ENCODE data around the gene PPP1R7.

The PPP1R7 gene

DNA sequence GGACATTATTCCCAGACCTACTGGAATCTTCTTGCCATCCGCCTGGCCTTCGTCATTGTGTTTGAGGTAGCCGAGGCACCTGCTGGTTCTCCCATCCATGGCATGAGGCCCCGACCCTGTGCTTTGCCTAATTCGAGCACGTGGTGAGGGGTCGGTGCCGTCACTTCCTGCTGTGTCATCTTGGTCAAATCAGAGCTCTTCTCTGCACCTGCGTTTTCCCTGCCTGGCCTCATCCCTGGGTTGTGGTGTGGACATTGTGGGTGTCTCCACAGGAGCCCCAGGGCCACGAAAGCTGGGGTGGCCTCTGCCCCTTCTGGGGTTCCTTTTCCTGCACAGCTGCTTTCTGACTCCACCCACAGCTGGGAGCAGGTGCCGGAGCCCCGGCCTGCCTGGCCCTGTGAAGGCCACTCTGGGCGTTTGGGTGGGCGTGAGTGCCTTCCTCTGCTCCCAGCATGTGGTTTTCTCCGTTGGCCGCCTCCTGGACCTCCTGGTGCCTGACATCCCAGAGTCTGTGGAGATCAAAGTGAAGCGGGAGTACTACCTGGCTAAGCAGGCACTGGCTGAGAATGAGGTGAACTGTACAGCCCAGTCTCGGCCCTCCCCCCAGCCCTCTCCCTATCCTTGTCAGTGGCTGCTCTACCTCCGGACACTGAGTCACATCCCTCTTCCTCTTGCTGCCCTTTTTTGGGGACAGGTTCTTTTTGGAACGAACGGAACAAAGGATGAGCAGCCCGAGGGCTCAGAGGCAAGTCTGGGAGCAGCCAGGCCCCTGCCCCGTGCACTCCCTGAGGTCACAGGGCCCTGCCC lies 73.1 kb downstream of the PPP1R7 start:
- H3K27me3 ChIP-seq (ENCODE audit: insufficient read depth, low read length, poor library complexity, severe bottlenecking) = no peaks in the 10 kb centered on the region
- no peaks in the 10 kb centered on the region for H4K20me1 ChIP-seq (ENCODE audit: insufficient read depth, low read length, poor library complexity, severe bottlenecking)
- no peak overlapping the region for H3K4me3 ChIP-seq (ENCODE audit: low read length, poor library complexity, severe bottlenecking)
- no peak overlapping the region for H2AFZ ChIP-seq (ENCODE audit: low read length)
- no peaks in the 10 kb centered on the region for H3K4me1 ChIP-seq (ENCODE audit: insufficient read depth, low read length, poor library complexity, severe bottlenecking)
- H3K4me2 ChIP-seq (ENCODE audit: low read depth, low read length, poor library complexity, severe bottlenecking) = no peak overlapping the region
- H3K9ac ChIP-seq (ENCODE audit: low read depth, low read length, poor library complexity, severe bottlenecking) = no peak overlapping the region
- no peaks in the 10 kb centered on the region for H3K9me3 ChIP-seq (ENCODE audit: insufficient read depth, low read depth, low read length)
- no peaks in the 10 kb centered on the region for H3F3A ChIP-seq (ENCODE audit: low read depth)
- H3K9me2 ChIP-seq (replicated peaks; ENCODE audit: low read depth, low read length) = no peaks in the 10 kb centered on the region
- TF ChIP-seq EZH2phosphoT487 (IDR thresholded peaks at IDR 0.05; ENCODE audit: borderline replicate concordance) (no peak), CTCF (conservative IDR thresholded peaks at IDR 0.05; ENCODE audit: low read length) (no peak)
- peaks cover 9% of the 10 kb centered on the region; the same call in 1 of the 2 replicates for H3K36me3 ChIP-seq (ENCODE audit: insufficient read depth, low read length)
- no peaks in the 10 kb centered on the region for H3K79me2 ChIP-seq (ENCODE audit: insufficient read depth, low read length)

- Histone ChIP-seq H3K4me3 (ENCODE audit: low read length, poor library complexity, severe bottlenecking) (no peak overlapping the region), H3K4me2 (ENCODE audit: low read depth, low read length, poor library complexity, severe bottlenecking) (no peak overlapping the region), H3K9me2 (replicated peaks; ENCODE audit: low read depth, low read length) (no peaks in the 10 kb centered on the region), H4K20me1 (ENCODE audit: insufficient read depth, low read length, poor library complexity, severe bottlenecking) (no peaks in the 10 kb centered on the region), H3K4me1 (ENCODE audit: insufficient read depth, low read length, poor library complexity, severe bottlenecking) (no peaks in the 10 kb centered on the region), H3K9ac (ENCODE audit: low read depth, low read length, poor library complexity, severe bottlenecking) (no peak overlapping the region), H2AFZ (ENCODE audit: low read length) (no peak overlapping the region), H3K9me3 (ENCODE audit: insufficient read depth, low read depth, low read length) (no peaks in the 10 kb centered on the region), H3K27me3 (ENCODE audit: insufficient read depth, low read length, poor library complexity, severe bottlenecking) (no peaks in the 10 kb centered on the region), H3K36me3 (ENCODE audit: insufficient read depth, low read length) (peaks cover 18% of the 10 kb centered on the region; the same call in 1 of the 2 replicates), H3F3A (ENCODE audit: low read depth) (no peaks in the 10 kb centered on the region), H3K79me2 (ENCODE audit: insufficient read depth, low read length) (no peaks in the 10 kb centered on the region)
- TF ChIP-seq CTCF (conservative IDR thresholded peaks at IDR 0.05; ENCODE audit: low read length) = no peak
- TF ChIP-seq EZH2phosphoT487 (IDR thresholded peaks at IDR 0.05; ENCODE audit: borderline replicate concordance) = no peak
Measured at GRCh38 chr2:241224018-241224850, 74.0 kb downstream of the PPP1R7 start.

DNA sequence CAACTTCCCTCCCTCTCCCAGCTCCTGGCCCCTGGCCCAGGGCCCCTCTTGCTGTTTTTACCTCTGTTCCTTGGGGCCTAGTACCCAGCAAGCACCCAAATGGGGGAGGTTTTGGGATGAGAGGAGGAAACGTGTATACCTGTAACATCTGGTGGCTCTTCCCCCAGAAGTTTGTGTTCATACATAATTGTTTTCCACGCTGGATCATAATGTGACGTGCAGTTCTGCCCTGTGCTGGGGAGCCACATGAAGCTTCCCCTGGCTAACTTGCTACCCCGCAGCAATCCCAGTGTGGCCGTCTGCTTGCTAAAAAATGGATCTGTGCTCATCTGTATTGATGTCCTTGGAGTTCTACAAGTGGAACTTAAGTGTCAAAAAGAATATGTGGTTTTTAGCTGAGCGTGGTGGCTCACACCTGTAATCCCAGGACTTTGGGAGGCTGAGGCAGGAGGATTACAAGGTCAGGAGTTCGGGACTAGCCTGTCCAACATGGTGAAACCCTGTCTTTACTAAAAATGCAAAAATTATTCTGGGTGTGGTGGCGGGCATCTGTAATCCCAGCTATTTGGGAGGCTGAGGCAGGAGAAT lies 74.7 kb downstream of the PPP1R7 start:
- no peaks in the 10 kb centered on the region for H3K9me3 ChIP-seq (ENCODE audit: insufficient read depth, low read depth, low read length)
- no peaks in the 10 kb centered on the region for H3K27me3 ChIP-seq (ENCODE audit: insufficient read depth, low read length, poor library complexity, severe bottlenecking)
- TF ChIP-seq EZH2phosphoT487 (IDR thresholded peaks at IDR 0.05; ENCODE audit: borderline replicate concordance) (no peak), CTCF (conservative IDR thresholded peaks at IDR 0.05; ENCODE audit: low read length) (no peak)
- no peak overlapping the region for H3K4me3 ChIP-seq (ENCODE audit: low read length, poor library complexity, severe bottlenecking)
- no peaks in the 10 kb centered on the region for H3F3A ChIP-seq (ENCODE audit: low read depth)
- H3K9ac ChIP-seq (ENCODE audit: low read depth, low read length, poor library complexity, severe bottlenecking) = no peak overlapping the region
- no peaks in the 10 kb centered on the region for H3K9me2 ChIP-seq (replicated peaks; ENCODE audit: low read depth, low read length)
- H3K4me1 ChIP-seq (ENCODE audit: insufficient read depth, low read length, poor library complexity, severe bottlenecking) = no peaks in the 10 kb centered on the region
- no peak overlapping the region for H2AFZ ChIP-seq (ENCODE audit: low read length)
- H4K20me1 ChIP-seq (ENCODE audit: insufficient read depth, low read length, poor library complexity, severe bottlenecking) = no peaks in the 10 kb centered on the region
- H3K36me3 ChIP-seq (ENCODE audit: insufficient read depth, low read length) = peaks cover 23% of the 10 kb centered on the region; the same call in 1 of the 2 replicates
- no peaks in the 10 kb centered on the region for H3K79me2 ChIP-seq (ENCODE audit: insufficient read depth, low read length)
- H3K4me2 ChIP-seq (ENCODE audit: low read depth, low read length, poor library complexity, severe bottlenecking) = no peak overlapping the region

All from Loucy (cell line).